Fibroblast of villous mesenchyme (primary cell): ENCODE measurements around the gene ZEB2. TPM values are rescaled to one million over a fixed set of nuclear protein-coding genes. Genes with fewer than 3 reads are reported as not detected.

Experiments
- DNase-seq: peaks from one replicate; pipeline ENCODE4 v3.0.0-alpha.2; 2010; ENCODE audit warnings: low read depth
- H3K4me3 ChIP-seq: 2 replicates; pipeline ENCODE4 v1.5.1; 2011; ENCODE audit warnings: low read depth, mild to moderate bottlenecking, low read length
- CTCF ChIP-seq: IDR thresholded peaks from 2 replicates; pipeline ENCODE4 v1.5.1; 2012; ENCODE audit warnings: low read depth, mild to moderate bottlenecking, low read length; ENCODE audit not compliant: insufficient read depth
- total RNA-seq: library from RNA; depleted of rRNA; stranded (reverse); fragments of >200 nt; gene quantifications from 2 replicates; pipeline ENCODE4 v1.2.3, GENCODE V29; 2012

ZEB2 gene
- total RNA-seq, 1 donor = 50.1 TPM

DNA sequence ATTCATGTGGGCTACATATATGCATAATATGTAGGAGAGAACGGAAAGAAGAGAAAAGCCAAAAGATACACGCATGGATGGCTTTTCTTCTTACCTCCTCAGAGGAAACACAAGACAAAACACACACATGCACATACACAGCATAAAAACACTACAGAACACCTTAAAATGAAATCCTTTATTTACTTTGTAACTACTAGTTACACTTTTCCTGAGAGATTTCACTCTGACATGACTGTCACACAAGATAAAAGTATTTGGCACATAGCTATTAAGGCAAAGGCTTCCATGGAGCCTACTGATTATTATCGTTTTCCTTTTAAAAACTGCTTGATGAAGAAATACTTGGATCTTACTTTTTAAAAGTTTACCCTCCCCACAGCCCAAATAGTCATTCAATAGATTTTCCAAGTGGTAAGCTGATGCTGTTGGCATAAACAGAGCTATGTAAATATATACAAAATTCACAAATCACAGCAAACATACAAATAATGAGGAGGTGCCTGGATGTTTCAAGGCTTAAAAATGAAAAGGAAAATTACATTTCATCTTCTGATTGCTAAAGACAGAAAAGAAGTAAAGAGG is 8.6 kb downstream of the ZEB2 start:
- TF ChIP-seq CTCF = no peak
- DNase-seq = peak; percentile 42
- peak overlapping the region; percentile 24 for H3K4me3 ChIP-seq

DNA sequence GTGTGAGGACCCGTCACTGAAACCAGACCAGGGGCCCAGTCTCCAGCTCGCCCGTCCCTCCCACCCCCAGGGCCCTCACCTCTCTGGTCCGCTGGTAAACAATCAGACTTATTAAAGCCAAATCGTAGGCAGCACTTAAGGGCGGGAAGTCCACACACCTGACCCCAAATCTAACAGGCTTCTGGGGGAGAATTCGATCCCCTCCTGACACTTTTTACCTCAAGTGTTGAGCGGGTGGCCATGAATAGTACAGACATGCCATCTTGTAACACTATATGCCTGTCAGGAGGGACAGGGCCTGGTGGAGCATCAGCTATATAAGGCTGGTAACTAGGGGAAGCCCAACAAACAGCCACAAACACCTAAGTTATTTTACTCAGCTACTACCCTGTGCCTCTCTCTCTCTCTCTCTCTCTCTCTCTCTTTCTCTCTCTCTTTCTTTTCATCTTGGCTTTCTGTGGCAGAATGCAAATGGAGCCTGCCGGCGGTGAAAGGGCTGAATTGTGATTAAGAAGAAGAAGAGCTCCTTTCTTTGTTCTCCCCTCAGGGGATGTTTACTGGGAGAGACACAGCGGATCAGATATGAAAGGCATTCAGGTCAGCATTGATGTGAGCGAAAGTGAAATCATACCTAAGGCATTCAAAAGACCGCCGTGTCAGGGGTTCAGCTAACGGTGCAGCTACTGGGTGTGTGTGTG is 9.5 kb downstream of the ZEB2 start:
- H3K4me3 ChIP-seq = peak overlapping the region; percentile 37
- peak; percentile 85 for DNase-seq
- TF ChIP-seq CTCF = no peak

- no peak overlapping the region for H3K4me3 ChIP-seq
- TF ChIP-seq CTCF = no peak
- no peak for DNase-seq
Measured at GRCh38 chr2:144509879-144510221, 10.1 kb downstream of the ZEB2 start.

DNA sequence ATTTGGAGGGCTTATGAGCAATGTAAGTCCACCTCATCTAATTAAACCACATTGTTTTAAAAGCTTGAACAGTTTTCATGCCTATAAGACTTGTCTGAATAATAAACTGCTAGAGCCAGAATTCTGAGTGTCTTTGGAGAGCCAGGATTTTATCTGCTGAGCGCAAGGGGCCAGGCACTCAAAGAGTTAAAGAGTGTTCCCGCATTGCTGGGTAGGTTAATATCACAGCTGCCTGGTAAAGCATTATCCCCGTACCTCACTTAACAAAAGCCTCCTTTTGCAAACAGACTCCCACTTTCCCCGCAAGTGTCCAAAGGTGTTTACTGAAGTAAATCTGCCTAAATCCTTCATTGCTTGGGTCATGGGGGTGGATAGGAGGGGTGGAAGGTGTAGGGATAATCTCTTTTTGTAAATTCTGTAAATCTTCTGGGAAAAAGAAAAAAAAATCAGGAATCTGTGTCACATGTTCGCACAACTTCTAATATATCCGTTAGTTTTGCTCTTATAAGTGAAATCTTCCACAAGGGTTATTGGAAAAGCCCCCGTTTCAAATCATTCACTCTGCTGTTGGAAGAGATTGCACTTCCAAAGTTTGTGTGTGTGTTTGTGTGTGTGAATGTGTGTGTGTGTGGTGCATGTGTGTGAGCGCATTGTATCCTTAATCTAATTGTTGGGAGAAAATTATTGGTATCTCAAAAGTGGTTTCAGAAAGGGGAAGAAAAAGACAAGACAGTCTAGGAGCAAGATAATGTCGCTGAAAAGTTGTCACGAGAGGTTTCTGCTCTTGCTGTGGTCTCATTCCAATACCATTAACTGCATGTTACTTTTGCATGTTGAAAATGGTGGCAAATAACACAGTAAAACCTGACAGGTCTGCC is 10.7 kb downstream of the ZEB2 start:
- DNase-seq = peak; percentile 47
- TF ChIP-seq CTCF = no peak

DNA sequence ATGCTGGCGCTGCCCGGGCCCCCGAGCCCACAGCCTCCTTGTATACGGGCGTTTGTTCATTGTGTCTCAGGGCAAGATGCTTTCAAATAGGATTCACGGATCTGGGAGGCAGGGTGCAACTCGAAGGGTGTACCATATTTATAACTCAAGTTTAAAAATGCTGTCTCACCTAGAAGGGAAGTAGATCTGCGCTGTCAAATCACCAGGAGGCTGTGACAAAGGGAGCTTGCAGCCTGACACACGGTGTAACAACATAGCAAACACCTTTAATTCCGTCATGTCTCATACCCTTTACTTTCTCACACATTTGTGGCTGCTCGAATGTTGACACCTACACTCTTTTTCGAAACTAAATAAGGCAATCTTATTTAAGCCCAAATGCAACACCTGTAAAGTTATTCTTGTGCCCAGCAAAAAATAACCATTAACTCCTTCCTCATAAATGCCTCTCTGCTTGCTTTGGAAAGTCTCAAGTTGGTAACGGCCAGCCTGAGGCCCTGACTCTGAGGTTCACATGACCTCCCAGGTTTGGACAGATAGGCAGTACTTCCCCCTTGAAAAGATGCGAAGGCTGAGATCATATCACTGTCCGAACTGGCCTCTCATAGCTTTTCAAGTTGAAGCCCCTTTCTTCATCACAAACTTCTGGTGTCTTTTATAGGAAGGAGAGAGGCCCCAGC is 11.6 kb downstream of the ZEB2 start:
- no peak overlapping the region for H3K4me3 ChIP-seq
- TF ChIP-seq CTCF = no peak
- DNase-seq = peak; percentile 46

More for the DNA sequence above, 10.7 kb downstream of the ZEB2 start:
- no peak overlapping the region for H3K4me3 ChIP-seq

- DNase-seq = peak; percentile 57
- TF ChIP-seq CTCF = no peak
- peak overlapping the region; percentile 1 for H3K4me3 ChIP-seq
Measured at GRCh38 chr2:144507441-144508171, 12.3 kb downstream of the ZEB2 start.
